Gastroesophageal sphincter (tissue), 3 donors: ENCODE results near the gene IGSF9.

ENCODE experiments used
- EP300 ChIP-seq: sonication (generic); formaldehyde crosslinking; IDR thresholded peaks from one replicate; pipeline ENCODE4 v1.6.1; 2017; ENCODE audit warnings: antibody characterized with exemption, mild to moderate bottlenecking
- TF ChIP-seq, protein P1 (sequence below), 4 experiments: fragments of 200-600 bp in 2 of 4; fragments of 450-650 bp in 2 of 4; sonication (generic) in 1 of 4; IDR thresholded peaks; one replicate each; pipeline ENCODE4 v1.5.1; 2017 to 2019; ENCODE audit warnings: antibody characterized with exemption in 4 of 4, mild to moderate bottlenecking in 2 of 4, moderate library complexity in 2 of 4

DNA sequence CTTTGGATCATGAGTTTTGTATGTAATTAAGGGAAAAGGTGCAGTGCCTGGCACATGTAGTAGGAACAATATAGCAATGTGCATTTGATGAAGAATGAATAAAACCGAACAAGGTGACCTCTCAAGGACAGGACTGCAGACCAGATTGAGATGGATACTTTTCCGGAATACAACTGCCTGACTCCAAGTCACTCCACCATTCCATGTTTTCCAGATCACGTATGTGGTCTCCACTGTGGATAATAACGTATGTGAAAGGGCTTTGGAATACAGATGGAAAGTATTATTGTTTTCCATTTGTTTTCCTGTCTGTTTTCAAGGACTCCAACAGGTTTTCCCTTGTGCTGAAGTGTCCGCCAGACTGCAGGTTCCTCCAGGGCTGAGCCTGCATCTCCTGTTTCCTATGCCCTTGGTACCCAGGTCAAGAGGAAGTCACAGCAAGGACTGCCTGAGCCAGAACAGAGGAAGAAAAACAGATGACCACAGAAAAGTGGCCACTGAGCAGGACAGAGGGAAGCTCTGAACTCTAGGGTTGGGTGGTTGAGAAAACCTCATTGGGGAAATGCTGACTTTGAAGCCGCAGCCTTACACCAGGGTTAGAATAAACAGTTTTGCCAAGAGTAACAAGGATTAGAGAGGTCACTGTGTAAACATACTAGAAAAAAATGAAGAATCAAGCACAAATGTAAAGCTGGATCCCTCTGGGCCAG is 49.4 kb downstream of the IGSF9 start:
- TF ChIP-seq, protein P1, sequence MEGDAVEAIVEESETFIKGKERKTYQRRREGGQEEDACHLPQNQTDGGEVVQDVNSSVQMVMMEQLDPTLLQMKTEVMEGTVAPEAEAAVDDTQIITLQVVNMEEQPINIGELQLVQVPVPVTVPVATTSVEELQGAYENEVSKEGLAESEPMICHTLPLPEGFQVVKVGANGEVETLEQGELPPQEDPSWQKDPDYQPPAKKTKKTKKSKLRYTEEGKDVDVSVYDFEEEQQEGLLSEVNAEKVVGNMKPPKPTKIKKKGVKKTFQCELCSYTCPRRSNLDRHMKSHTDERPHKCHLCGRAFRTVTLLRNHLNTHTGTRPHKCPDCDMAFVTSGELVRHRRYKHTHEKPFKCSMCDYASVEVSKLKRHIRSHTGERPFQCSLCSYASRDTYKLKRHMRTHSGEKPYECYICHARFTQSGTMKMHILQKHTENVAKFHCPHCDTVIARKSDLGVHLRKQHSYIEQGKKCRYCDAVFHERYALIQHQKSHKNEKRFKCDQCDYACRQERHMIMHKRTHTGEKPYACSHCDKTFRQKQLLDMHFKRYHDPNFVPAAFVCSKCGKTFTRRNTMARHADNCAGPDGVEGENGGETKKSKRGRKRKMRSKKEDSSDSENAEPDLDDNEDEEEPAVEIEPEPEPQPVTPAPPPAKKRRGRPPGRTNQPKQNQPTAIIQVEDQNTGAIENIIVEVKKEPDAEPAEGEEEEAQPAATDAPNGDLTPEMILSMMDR (IDR thresholded peaks at IDR 0.05) = no peak
- TF ChIP-seq EP300 = no peak
